Measurements from ENCODE around the gene MAN1C1.

Gene MAN1C1

GRCh38 chr1:25807480-25808390, 191.1 kb downstream of the MAN1C1 start:
- DNase-seq: no peak
- in situ Hi-C loops (cut with HindIII; ENCODE audit: low pct_ligation_motif_present, low pct_unique_long_range_greater_than_20kb, low sequenced_read_pairs): no loop called here

- in situ Hi-C loops (cut with HindIII; ENCODE audit: low pct_ligation_motif_present, low pct_unique_long_range_greater_than_20kb, low sequenced_read_pairs): no loop called here
- DNase-seq: no peak
Observed at GRCh38 chr1:25808481-25809244, 192.1 kb downstream of the MAN1C1 start.

GRCh38 chr1:25809283-25809926, 192.8 kb downstream of the MAN1C1 start:
- in situ Hi-C loops (cut with HindIII; ENCODE audit: low pct_ligation_motif_present, low pct_unique_long_range_greater_than_20kb, low sequenced_read_pairs): no loop called here

GRCh38 chr1:25809929-25810328, 193.3 kb downstream of the MAN1C1 start:
- in situ Hi-C loops (cut with HindIII; ENCODE audit: low pct_ligation_motif_present, low pct_unique_long_range_greater_than_20kb, low sequenced_read_pairs): no loop called here
- DNase-seq: no peak

More at GRCh38 chr1:25809283-25809926, 192.8 kb downstream of the MAN1C1 start:
- no peak for DNase-seq

- in situ Hi-C loops (cut with HindIII; ENCODE audit: low pct_ligation_motif_present, low pct_unique_long_range_greater_than_20kb, low sequenced_read_pairs): no loop called here
- peak; percentile 50 for DNase-seq
Observed at GRCh38 chr1:25810341-25811299, 194.0 kb downstream of the MAN1C1 start.

GRCh38 chr1:25811384-25812082, 194.9 kb downstream of the MAN1C1 start:
- in situ Hi-C loops (cut with HindIII; ENCODE audit: low pct_ligation_motif_present, low pct_unique_long_range_greater_than_20kb, low sequenced_read_pairs): no loop called here
- no peak for DNase-seq

- no peak for DNase-seq
- in situ Hi-C loops (cut with HindIII; ENCODE audit: low pct_ligation_motif_present, low pct_unique_long_range_greater_than_20kb, low sequenced_read_pairs): no loop called here
Observed at GRCh38 chr1:25813071-25813733, 196.6 kb downstream of the MAN1C1 start.

GRCh38 chr1:25813734-25814471, 197.3 kb downstream of the MAN1C1 start:
- no peak for DNase-seq
- in situ Hi-C loops (cut with HindIII; ENCODE audit: low pct_ligation_motif_present, low pct_unique_long_range_greater_than_20kb, low sequenced_read_pairs): no loop called here

GRCh38 chr1:25814549-25815087, 198.0 kb downstream of the MAN1C1 start:
- in situ Hi-C loops (cut with HindIII; ENCODE audit: low pct_ligation_motif_present, low pct_unique_long_range_greater_than_20kb, low sequenced_read_pairs): no loop called here

GRCh38 chr1:25815208-25816111, 198.9 kb downstream of the MAN1C1 start:
- DNase-seq: no peak
- in situ Hi-C loops (cut with HindIII; ENCODE audit: low pct_ligation_motif_present, low pct_unique_long_range_greater_than_20kb, low sequenced_read_pairs): no loop called here

More at GRCh38 chr1:25814549-25815087, 198.0 kb downstream of the MAN1C1 start:
- no peak for DNase-seq

GRCh38 chr1:25816112-25816718, 199.6 kb downstream of the MAN1C1 start:
- in situ Hi-C loops (cut with HindIII; ENCODE audit: low pct_ligation_motif_present, low pct_unique_long_range_greater_than_20kb, low sequenced_read_pairs): no loop called here

GRCh38 chr1:25817840-25818501, 201.4 kb downstream of the MAN1C1 start:
- DNase-seq: no peak

More at GRCh38 chr1:25816112-25816718, 199.6 kb downstream of the MAN1C1 start:
- no peak for DNase-seq

GRCh38 chr1:25818569-25818968, 202.0 kb downstream of the MAN1C1 start:
- peak; percentile 12 for DNase-seq
- in situ Hi-C loops (cut with HindIII; ENCODE audit: low pct_ligation_motif_present, low pct_unique_long_range_greater_than_20kb, low sequenced_read_pairs): no loop called here

More at GRCh38 chr1:25817840-25818501, 201.4 kb downstream of the MAN1C1 start:
- in situ Hi-C loops (cut with HindIII; ENCODE audit: low pct_ligation_motif_present, low pct_unique_long_range_greater_than_20kb, low sequenced_read_pairs): no loop called here
